Measurements from ENCODE around the gene PRRT3.

PRRT3 gene

DNA sequence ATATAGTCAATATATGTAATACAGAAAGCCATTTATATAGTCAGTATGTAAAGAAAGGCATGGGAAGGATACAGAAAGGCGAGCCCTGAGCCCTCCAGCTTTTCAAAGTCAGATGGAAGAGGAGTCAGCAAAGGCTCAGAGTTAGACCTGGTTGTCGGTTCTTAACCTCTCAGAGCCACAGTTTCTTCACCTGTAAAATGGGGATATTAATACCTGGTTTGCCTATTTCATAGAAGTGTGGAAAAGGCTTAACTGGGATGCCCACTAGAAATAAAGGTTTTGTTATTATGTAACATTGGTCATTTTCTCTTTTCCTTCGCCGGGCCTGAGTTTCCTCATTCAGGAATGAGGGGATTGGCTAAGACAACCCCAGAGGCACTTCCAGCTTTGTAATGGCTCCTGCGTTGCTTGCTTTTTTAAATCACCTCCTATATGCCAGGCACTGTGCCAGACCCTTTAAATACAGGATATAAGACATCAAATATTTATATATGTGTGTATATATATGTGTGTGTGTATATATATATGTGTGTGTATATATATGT is 16.2 kb downstream of the PRRT3 start:
- Histone ChIP-seq H3K4me3 (ENCODE audit: control insufficient read depth in 1 of 7, extremely low read depth in 1 of 7, insufficient read depth in 4 of 7, low read depth in 2 of 7, low read length in 6 of 7) (no peak overlapping the region), H3K36me3 (ENCODE audit: control insufficient read depth in 4 of 4, insufficient read depth in 4 of 4, low read length in 3 of 4) (peaks cover 6 to 29% (median 19%) of the 10 kb centered on the region in 4 experiments), H3K27ac (ENCODE audit: insufficient read depth in 1 of 2, low read depth in 1 of 2, low read length in 2 of 2, poor library complexity in 1 of 2, severe bottlenecking in 2 of 2) (no peak overlapping the region), H3K4me1 (ENCODE audit: control extremely low read depth in 1 of 4, control insufficient read depth in 4 of 4, insufficient read depth in 4 of 4, low read length in 3 of 4) (peaks cover 5 to 31% (median 26%) of the 10 kb centered on the region in 4 experiments), H3K9me3 (ENCODE audit: control extremely low read depth in 1 of 5, control insufficient read depth in 4 of 5, insufficient read depth in 2 of 5, low read depth in 1 of 5, low read length in 4 of 5) (no peaks in the 10 kb centered on the region), H3K27me3 (replicated peaks in 2 of 5; ENCODE audit: control insufficient read depth in 4 of 5, insufficient read depth in 5 of 5, low read length in 4 of 5) (no peaks in the 10 kb centered on the region)
- CTCF ChIA-PET = interaction anchor here (1.4 to 1.8 kb wide), 2 partner anchors 10 to 14 kb away, joined by 4 to 9 read pairs; no protein-coding TSS in a partner anchor
- 100% methylated on average over 1 of the region's 5 CpGs for WGBS (ENCODE audit: insufficient coverage)
- DNase-seq = no peak
- POLR2A ChIA-PET = interaction anchor here (0.6 kb wide), 1 partner anchor 440 kb away, joined by 4 read pairs; no protein-coding TSS in a partner anchor

DNA sequence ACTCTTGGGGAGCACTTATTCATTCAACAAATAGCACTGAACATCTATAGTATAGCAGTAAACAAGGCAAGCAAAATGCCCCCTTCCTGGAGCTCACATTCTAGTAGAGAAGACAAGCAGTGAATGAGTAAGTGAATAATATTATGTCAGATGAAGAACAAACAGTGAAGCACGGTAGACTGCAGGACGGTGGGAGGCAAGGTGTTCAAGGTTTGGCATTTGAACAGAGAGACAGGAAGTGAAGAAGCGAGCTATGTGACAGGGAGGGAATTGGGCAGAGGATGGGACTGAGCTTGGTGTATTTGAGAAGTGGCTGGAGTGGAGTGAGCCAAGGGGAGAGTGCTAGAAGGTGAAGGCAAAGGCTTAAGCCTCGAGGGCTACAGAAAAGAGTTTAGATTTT is 17.2 kb downstream of the PRRT3 start:
- DNase-seq = no peak
- Histone ChIP-seq H3K9me3 (ENCODE audit: control extremely low read depth in 1 of 5, control insufficient read depth in 4 of 5, insufficient read depth in 2 of 5, low read depth in 1 of 5, low read length in 4 of 5) (peaks cover 0 to 4% (median 0%) of the 10 kb centered on the region in 5 experiments), H3K36me3 (ENCODE audit: control insufficient read depth in 4 of 4, insufficient read depth in 4 of 4, low read length in 3 of 4) (peaks cover 6 to 29% (median 16%) of the 10 kb centered on the region in 4 experiments), H3K4me1 (ENCODE audit: control extremely low read depth in 1 of 4, control insufficient read depth in 4 of 4, insufficient read depth in 4 of 4, low read length in 3 of 4) (peaks cover 5 to 31% (median 26%) of the 10 kb centered on the region in 4 experiments), H3K27ac (ENCODE audit: insufficient read depth in 1 of 2, low read depth in 1 of 2, low read length in 2 of 2, poor library complexity in 1 of 2, severe bottlenecking in 2 of 2) (peak overlapping the region in 1 of 2 experiments; percentile 99), H3K4me3 (ENCODE audit: control insufficient read depth in 1 of 7, extremely low read depth in 1 of 7, insufficient read depth in 4 of 7, low read depth in 2 of 7, low read length in 6 of 7) (peak overlapping the region in 2 of 7 experiments; percentile 23 to 86), H3K27me3 (replicated peaks in 2 of 5; ENCODE audit: control insufficient read depth in 4 of 5, insufficient read depth in 5 of 5, low read length in 4 of 5) (no peaks in the 10 kb centered on the region)
- ChIA-PET POLR2A (interaction anchor here (0.6 to 2.9 kb wide), 3 partner anchors 11 to 42 kb away, joined by 3 to 21 read pairs (median 5); no protein-coding TSS in a partner anchor), CTCF (interaction anchor here (1.2 to 1.8 kb wide), 4 partner anchors 10 to 42 kb away, joined by 3 to 9 read pairs (median 4); no protein-coding TSS in a partner anchor)
- WGBS (ENCODE audit: insufficient coverage) = 90% methylated on average over 3 of the region's 4 CpGs

DNA sequence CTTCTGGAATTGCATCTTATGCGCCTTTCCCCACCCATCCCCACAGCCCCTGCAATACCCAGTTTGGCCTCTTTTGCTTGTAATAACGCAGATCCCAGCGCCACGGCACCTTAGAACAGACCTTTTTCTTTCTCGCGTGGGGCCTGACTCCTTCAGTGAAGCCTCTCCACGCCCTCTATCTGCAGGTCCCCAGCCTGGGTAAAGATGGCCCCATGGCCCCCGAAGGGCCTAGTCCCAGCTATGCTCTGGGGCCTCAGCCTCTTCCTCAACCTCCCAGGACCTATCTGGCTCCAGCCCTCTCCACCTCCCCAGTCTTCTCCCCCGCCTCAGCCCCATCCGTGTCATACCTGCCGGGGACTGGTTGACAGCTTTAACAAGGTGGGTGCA is 18.0 kb downstream of the PRRT3 start:
- POLR2A ChIA-PET = interaction anchor here (0.7 to 2.9 kb wide), 4 partner anchors 8 to 43 kb away, joined by 3 to 21 read pairs (median 12); no protein-coding TSS in a partner anchor
- Histone ChIP-seq H3K4me3 (ENCODE audit: control insufficient read depth in 1 of 7, extremely low read depth in 1 of 7, insufficient read depth in 4 of 7, low read depth in 2 of 7, low read length in 6 of 7) (peak overlapping the region; percentile 27 to 87 (median 76)), H3K9me3 (ENCODE audit: control extremely low read depth in 1 of 5, control insufficient read depth in 4 of 5, insufficient read depth in 2 of 5, low read depth in 1 of 5, low read length in 4 of 5) (peaks cover 0 to 4% (median 0%) of the 10 kb centered on the region in 5 experiments), H3K4me1 (ENCODE audit: control extremely low read depth in 1 of 4, control insufficient read depth in 4 of 4, insufficient read depth in 4 of 4, low read length in 3 of 4) (peaks cover 5 to 31% (median 26%) of the 10 kb centered on the region in 4 experiments), H3K36me3 (ENCODE audit: control insufficient read depth in 4 of 4, insufficient read depth in 4 of 4, low read length in 3 of 4) (peaks cover 6 to 29% (median 16%) of the 10 kb centered on the region in 4 experiments), H3K27me3 (replicated peaks in 2 of 5; ENCODE audit: control insufficient read depth in 4 of 5, insufficient read depth in 5 of 5, low read length in 4 of 5) (no peaks in the 10 kb centered on the region), H3K27ac (ENCODE audit: insufficient read depth in 1 of 2, low read depth in 1 of 2, low read length in 2 of 2, poor library complexity in 1 of 2, severe bottlenecking in 2 of 2) (peak overlapping the region; percentile 98 to 99)
- CTCF ChIA-PET = interaction anchor here (1.1 to 2.9 kb wide), 6 partner anchors 11 to 63 kb away, joined by 3 to 15 read pairs (median 6); partner anchors contain the start of gene PRRT3
- WGBS (ENCODE audit: insufficient coverage) = 15% methylated on average over 11 of the region's 11 CpGs
- peak; percentile 76 to 85 (median 82) for DNase-seq

DNA sequence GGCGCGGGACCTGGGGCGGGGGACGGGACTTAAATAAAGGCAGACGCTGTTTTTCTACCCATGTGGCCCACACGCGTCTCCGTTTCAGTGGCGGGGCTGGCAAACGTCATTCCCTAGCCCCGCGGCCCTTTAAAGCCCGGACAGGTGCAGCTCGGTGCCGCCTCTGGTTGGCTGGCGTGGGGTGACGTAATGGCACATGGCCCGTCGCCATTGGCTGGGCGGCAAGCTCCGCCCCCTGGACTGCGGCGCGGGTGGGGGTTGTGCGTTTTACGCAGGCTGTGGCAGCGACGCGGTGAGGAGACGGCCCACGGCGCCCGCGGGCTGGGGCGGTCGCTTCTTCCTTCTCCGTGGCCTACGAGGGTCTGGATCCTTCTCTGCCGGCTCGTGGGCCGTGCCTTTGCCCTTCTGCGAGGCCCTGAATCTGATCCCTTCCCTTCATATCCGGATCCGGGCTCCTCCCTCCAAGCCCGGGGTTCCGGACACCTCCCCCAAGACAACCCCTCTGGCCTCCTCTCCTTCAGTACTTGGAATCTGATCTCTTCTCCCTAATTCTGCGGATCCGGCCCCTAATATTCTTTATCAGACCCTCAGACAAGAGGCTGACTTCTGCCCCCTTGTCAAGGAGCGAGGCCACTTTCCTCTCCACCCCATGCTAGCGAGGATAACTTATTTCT is 18.5 kb downstream of the PRRT3 start, which contains the start of gene CRELD1:
Gene CRELD1 (plus strand): TSS at position 274 of the 674 bp plus-strand sequence. CDS start 605 bp downstream, outside the sequence.
- H3K4me1 ChIP-seq (ENCODE audit: control extremely low read depth in 1 of 4, control insufficient read depth in 4 of 4, insufficient read depth in 4 of 4, low read length in 3 of 4) = peaks cover 5 to 31% (median 26%) of the 10 kb centered on the region in 4 experiments
- WGBS (ENCODE audit: insufficient coverage) = under 1% methylated on average over 46 of the region's 50 CpGs
- H3K27me3 ChIP-seq (replicated peaks in 2 of 5; ENCODE audit: control insufficient read depth in 4 of 5, insufficient read depth in 5 of 5, low read length in 4 of 5) = no peaks in the 10 kb centered on the region
- ChIA-PET CTCF (interaction anchor here (1.0 to 4.1 kb wide), 20 partner anchors 9 to 93 kb away, joined by 3 to 22 read pairs (median 5); partner anchors contain the start of genes IL17RE, JAGN1 and PRRT3), POLR2A (interaction anchor here (0.6 to 2.9 kb wide), 18 partner anchors 9 to 387 kb away, joined by 3 to 21 read pairs (median 5); partner anchors contain the start of genes EMC3, FANCD2, IL17RC and RPUSD3)
- H3K36me3 ChIP-seq (ENCODE audit: control insufficient read depth in 4 of 4, insufficient read depth in 4 of 4, low read length in 3 of 4) = peaks cover 6 to 29% (median 16%) of the 10 kb centered on the region in 4 experiments
- H3K9me3 ChIP-seq (ENCODE audit: control extremely low read depth in 1 of 5, control insufficient read depth in 4 of 5, insufficient read depth in 2 of 5, low read depth in 1 of 5, low read length in 4 of 5) = peaks cover 0 to 4% (median 0%) of the 10 kb centered on the region in 5 experiments
- peak within 1 kb of the TSS; percentile 98 to 99 for H3K27ac ChIP-seq (ENCODE audit: insufficient read depth in 1 of 2, low read depth in 1 of 2, low read length in 2 of 2, poor library complexity in 1 of 2, severe bottlenecking in 2 of 2)
- H3K4me3 ChIP-seq (ENCODE audit: control insufficient read depth in 1 of 7, extremely low read depth in 1 of 7, insufficient read depth in 4 of 7, low read depth in 2 of 7, low read length in 6 of 7) = peak within 1 kb of the TSS; percentile 27 to 87 (median 76)
- DNase-seq = peak; percentile 95 to 98 (median 98)

DNA sequence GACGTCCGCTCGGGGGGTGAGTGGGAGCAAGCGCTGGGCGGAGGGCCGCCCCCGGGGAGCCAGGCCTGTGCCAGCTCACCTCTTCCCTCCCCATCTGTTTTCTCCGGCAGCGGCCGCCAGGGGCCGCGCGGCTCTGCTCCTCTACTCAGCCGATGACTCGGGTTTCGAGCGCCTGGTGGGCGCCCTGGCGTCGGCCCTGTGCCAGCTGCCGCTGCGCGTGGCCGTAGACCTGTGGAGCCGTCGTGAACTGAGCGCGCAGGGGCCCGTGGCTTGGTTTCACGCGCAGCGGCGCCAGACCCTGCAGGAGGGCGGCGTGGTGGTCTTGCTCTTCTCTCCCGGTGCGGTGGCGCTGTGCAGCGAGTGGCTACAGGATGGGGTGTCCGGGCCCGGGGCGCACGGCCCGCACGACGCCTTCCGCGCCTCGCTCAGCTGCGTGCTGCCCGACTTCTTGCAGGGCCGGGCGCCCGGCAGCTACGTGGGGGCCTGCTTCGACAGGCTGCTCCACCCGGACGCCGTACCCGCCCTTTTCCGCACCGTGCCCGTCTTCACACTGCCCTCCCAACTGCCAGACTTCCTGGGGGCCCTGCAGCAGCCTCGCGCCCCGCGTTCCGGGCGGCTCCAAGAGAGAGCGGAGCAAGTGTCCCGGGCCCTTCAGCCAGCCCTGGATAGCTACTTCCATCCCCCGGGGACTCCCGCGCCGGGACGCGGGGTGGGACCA is 19.2 kb downstream of the PRRT3 start:
- H3K4me3 ChIP-seq (ENCODE audit: control insufficient read depth in 1 of 7, extremely low read depth in 1 of 7, insufficient read depth in 4 of 7, low read depth in 2 of 7, low read length in 6 of 7) = peak overlapping the region; percentile 19 to 87 (median 76)
- CTCF ChIA-PET = interaction anchor here (0.6 to 4.1 kb wide), 34 partner anchors 8 to 367 kb away, joined by 3 to 22 read pairs (median 4); partner anchors contain the start of genes FANCD2, IL17RC, IL17RE and JAGN1
- H3K9me3 ChIP-seq (ENCODE audit: control extremely low read depth in 1 of 5, control insufficient read depth in 4 of 5, insufficient read depth in 2 of 5, low read depth in 1 of 5, low read length in 4 of 5) = peaks cover 0 to 4% (median 0%) of the 10 kb centered on the region in 5 experiments
- under 1% methylated on average over 51 of the region's 77 CpGs for WGBS (ENCODE audit: insufficient coverage)
- peak; percentile 90 to 94 (median 94) for DNase-seq
- POLR2A ChIA-PET = interaction anchor here (0.6 to 2.9 kb wide), 22 partner anchors 9 to 387 kb away, joined by 3 to 21 read pairs (median 4); partner anchors contain the start of genes EMC3, FANCD2, IL17RC and IL17RE
- H3K36me3 ChIP-seq (ENCODE audit: control insufficient read depth in 4 of 4, insufficient read depth in 4 of 4, low read length in 3 of 4) = peaks cover 6 to 28% (median 15%) of the 10 kb centered on the region in 4 experiments
- peak overlapping the region; percentile 98 to 99 for H3K27ac ChIP-seq (ENCODE audit: insufficient read depth in 1 of 2, low read depth in 1 of 2, low read length in 2 of 2, poor library complexity in 1 of 2, severe bottlenecking in 2 of 2)
- H3K27me3 ChIP-seq (replicated peaks in 2 of 5; ENCODE audit: control insufficient read depth in 4 of 5, insufficient read depth in 5 of 5, low read length in 4 of 5) = no peaks in the 10 kb centered on the region
- peaks cover 5 to 31% (median 26%) of the 10 kb centered on the region in 4 experiments for H3K4me1 ChIP-seq (ENCODE audit: control extremely low read depth in 1 of 4, control insufficient read depth in 4 of 4, insufficient read depth in 4 of 4, low read length in 3 of 4)

DNA sequence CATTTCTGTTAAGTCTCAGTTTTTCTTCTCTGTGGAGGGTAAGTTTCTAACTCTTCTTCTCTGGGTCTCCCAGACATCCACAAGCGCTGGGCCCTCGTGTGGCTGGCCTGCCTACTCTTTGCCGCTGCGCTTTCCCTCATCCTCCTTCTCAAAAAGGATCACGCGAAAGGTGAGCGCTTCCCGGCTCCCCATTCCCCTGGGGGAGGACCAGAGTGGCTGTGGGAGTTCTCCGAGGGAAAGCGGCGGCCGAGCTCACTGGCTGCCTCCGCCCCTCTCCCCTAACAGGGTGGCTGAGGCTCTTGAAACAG is 19.7 kb downstream of the PRRT3 start:
- 10% methylated on average over 7 of the region's 13 CpGs for WGBS (ENCODE audit: insufficient coverage)
- no peaks in the 10 kb centered on the region for H3K27me3 ChIP-seq (replicated peaks in 2 of 5; ENCODE audit: control insufficient read depth in 4 of 5, insufficient read depth in 5 of 5, low read length in 4 of 5)
- no peak for DNase-seq
- peaks cover 4 to 23% (median 11%) of the 10 kb centered on the region in 4 experiments for H3K36me3 ChIP-seq (ENCODE audit: control insufficient read depth in 4 of 4, insufficient read depth in 4 of 4, low read length in 3 of 4)
- CTCF ChIA-PET = interaction anchor here (0.6 to 4.1 kb wide), 32 partner anchors 8 to 367 kb away, joined by 3 to 22 read pairs (median 4); partner anchors contain the start of genes FANCD2, IL17RC, IL17RE and JAGN1
- peaks cover 0 to 4% (median 0%) of the 10 kb centered on the region in 5 experiments for H3K9me3 ChIP-seq (ENCODE audit: control extremely low read depth in 1 of 5, control insufficient read depth in 4 of 5, insufficient read depth in 2 of 5, low read depth in 1 of 5, low read length in 4 of 5)
- peaks cover 5 to 31% (median 26%) of the 10 kb centered on the region in 4 experiments for H3K4me1 ChIP-seq (ENCODE audit: control extremely low read depth in 1 of 4, control insufficient read depth in 4 of 4, insufficient read depth in 4 of 4, low read length in 3 of 4)
- POLR2A ChIA-PET = interaction anchor here (0.6 to 2.9 kb wide), 17 partner anchors 10 to 388 kb away, joined by 3 to 21 read pairs (median 6); partner anchors contain the start of genes EMC3, IL17RC, IL17RE and RPUSD3
- H3K4me3 ChIP-seq (ENCODE audit: control insufficient read depth in 1 of 7, extremely low read depth in 1 of 7, insufficient read depth in 4 of 7, low read depth in 2 of 7, low read length in 6 of 7) = peak overlapping the region; percentile 6 to 87 (median 76)
- peak overlapping the region; percentile 72 to 99 for H3K27ac ChIP-seq (ENCODE audit: insufficient read depth in 1 of 2, low read depth in 1 of 2, low read length in 2 of 2, poor library complexity in 1 of 2, severe bottlenecking in 2 of 2)

Measured in common myeloid progenitor, CD34-positive (primary cell).